Muscle layer of colon (tissue), 2 donors: ENCODE measurements around the gene KCNE1.
"Not testable (repeated sequence)": the region's sequence is repeated elsewhere in the genome, so short reads cannot be mapped to it uniquely, and the experiment has no call there.

Source experiments
- H3K27ac ChIP-seq: one replicate; pipeline ENCODE4 v1.7.0; 2013; ENCODE audit warnings: low read depth, mild to moderate bottlenecking, low read length, moderate library complexity
- H3K27me3 ChIP-seq, 2 donors: one replicate each; pipeline ENCODE4 v1.7.0; 2013; ENCODE audit warnings: low read length in 2 of 2, mild to moderate bottlenecking in 2 of 2; ENCODE audit not compliant: insufficient read depth in 2 of 2, control insufficient read depth in 1 of 2
- H3K36me3 ChIP-seq: one replicate; pipeline ENCODE4 v1.7.0; 2013; ENCODE audit warnings: mild to moderate bottlenecking, low read length; ENCODE audit not compliant: insufficient read depth
- H3K4me1 ChIP-seq: one replicate; pipeline ENCODE4 v1.7.0; 2013; ENCODE audit warnings: mild to moderate bottlenecking, low read length; ENCODE audit not compliant: insufficient read depth
- H3K4me3 ChIP-seq, 2 donors: one replicate each; pipeline ENCODE4 v1.7.0; 2013; ENCODE audit warnings: low read length in 2 of 2, low read depth in 1 of 2, mild to moderate bottlenecking in 1 of 2, moderate library complexity in 1 of 2
- H3K9ac ChIP-seq: one replicate; pipeline ENCODE4 v1.7.0; 2013; ENCODE audit warnings: low read length
- H3K9me3 ChIP-seq: one replicate; pipeline ENCODE4 v1.7.0; 2013; ENCODE audit warnings: mild to moderate bottlenecking, low read length
- donor health status: abdominal sarcoma.
- donor health status: Adenocarcinoma of cecum.

KCNE1 gene

DNA sequence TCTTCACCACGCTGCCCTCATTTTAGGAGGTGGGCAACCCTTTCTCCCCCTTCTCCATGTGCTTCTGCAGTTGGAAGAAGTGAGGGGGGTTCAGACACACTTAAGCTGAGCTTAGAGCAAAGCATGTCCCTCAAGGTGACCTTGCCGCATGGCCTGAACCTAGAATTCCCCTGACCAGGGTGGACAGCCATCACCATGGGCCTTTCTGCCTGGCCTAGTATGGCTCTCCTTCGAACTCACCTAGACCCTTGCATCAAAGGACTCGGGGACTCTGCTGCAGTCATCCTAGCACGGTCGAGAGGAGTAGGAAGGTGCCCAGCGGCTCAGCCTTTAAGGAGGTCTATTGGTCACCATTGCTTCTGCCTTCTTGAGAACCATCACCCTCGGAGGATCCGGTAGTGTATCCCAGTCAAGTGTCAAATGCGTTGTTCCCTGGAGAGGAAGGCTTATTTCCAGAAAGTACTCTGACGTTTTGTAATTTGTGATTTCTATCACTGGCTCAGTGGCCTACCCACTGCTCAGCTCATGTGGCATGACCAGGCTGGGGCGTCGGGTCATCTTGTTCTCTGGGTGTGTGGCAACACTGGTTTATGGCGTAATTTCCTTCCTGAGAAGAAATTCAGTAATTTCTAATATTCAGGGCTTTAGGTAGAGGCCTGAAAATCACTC is at the start of gene KCNE1:
TSS of gene KCNE1 (minus strand) at position 424 of the 669 bp plus-strand sequence. CDS start 62,576 bp downstream, outside the sequence.
- Histone ChIP-seq H3K9ac (no peak within 1 kb of the TSS), H3K27ac (no peak within 1 kb of the TSS), H3K36me3 (peaks cover 12% of the 10 kb centered on the region), H3K4me3 (no peak within 1 kb of the TSS), H3K27me3 (no peaks in the 10 kb centered on the region), H3K4me1 (peaks cover 4% of the 10 kb centered on the region), H3K9me3 (no peaks in the 10 kb centered on the region)

DNA sequence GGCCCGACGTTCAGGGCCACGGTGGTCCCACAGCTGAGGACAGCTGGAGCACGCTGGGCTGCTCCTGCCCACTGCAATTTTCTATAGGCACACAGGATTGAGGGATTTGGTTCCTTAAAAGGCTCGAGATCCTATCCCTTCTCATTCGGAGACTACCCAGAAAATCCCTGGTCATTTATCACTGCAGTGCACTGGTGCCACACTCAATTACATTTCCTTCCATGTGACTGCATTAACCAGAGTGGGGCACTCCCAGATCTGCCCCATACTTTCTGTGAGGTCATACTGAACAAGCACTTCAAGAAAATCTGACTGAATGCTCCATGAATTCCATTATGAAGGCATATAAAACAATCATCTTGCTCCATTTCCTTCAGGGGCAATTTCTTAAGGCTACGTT is 49.8 kb upstream of the KCNE1 start:
- H3K27ac ChIP-seq, result no peak overlapping the region
- H3K36me3 ChIP-seq, result no peaks in the 10 kb centered on the region
- H3K4me3 ChIP-seq, result no peak overlapping the region
- H3K9ac ChIP-seq, result no peak overlapping the region
- H3K4me1 ChIP-seq, result no peaks in the 10 kb centered on the region
- H3K27me3 ChIP-seq, result no peaks in the 10 kb centered on the region
- H3K9me3 ChIP-seq, result no peaks in the 10 kb centered on the region

DNA sequence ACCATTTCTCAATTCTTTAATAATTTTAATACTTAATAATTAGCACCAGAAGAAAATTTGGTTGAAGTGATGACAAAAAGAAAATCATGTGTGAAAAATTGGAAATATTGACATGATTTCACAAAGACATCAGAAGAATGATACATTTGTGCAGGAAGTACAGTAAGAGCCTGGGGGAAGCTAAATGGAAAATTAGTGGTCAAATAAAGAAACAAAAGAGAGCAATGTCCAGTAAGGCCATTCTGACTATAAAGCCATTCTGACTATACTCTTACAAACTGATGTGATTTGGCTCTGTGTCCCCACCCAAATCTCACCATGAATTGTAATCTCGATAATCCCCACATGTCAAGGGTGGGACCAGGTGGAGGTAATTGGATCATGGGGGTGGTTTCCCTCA is 48.6 kb upstream of the KCNE1 start:
- H3K27ac ChIP-seq, result no peak overlapping the region
- H3K36me3 ChIP-seq, result no peaks in the 10 kb centered on the region
- no peaks in the 10 kb centered on the region for H3K4me1 ChIP-seq
- no peak overlapping the region for H3K4me3 ChIP-seq
- H3K27me3 ChIP-seq, result no peaks in the 10 kb centered on the region
- H3K9ac ChIP-seq, result no peak overlapping the region
- H3K9me3 ChIP-seq, result no peaks in the 10 kb centered on the region

DNA sequence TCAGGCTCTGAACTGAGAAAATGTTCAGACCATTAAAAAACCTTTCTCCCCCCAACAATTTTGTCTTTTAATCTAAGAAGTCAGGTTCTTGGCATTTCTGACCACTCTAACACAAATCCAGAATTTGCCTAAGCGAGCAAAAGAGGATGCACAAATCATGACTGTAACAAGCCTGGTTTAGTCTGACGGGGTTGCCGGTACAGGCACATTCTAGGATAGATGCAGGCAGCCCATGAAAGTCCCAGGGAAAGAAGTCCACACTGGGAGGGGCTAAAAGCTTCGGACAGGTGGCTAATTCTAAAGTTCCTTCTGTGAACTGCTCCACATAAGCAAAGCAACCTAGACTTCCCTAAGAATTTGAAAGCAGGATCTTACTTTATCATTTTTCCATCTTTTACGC is 48.0 kb upstream of the KCNE1 start:
- H3K9ac ChIP-seq, result no peak overlapping the region
- H3K4me1 ChIP-seq, result no peaks in the 10 kb centered on the region
- no peaks in the 10 kb centered on the region for H3K36me3 ChIP-seq
- H3K27me3 ChIP-seq, result no peaks in the 10 kb centered on the region
- no peak overlapping the region for H3K27ac ChIP-seq
- no peaks in the 10 kb centered on the region for H3K9me3 ChIP-seq
- H3K4me3 ChIP-seq, result no peak overlapping the region

GRCh38 chr21:34559089-34559631 is 47.1 kb upstream of the KCNE1 start:
- no peaks in the 10 kb centered on the region for H3K4me1 ChIP-seq
- H3K27ac ChIP-seq, result no peak overlapping the region
- H3K36me3 ChIP-seq, result no peaks in the 10 kb centered on the region
- no peak overlapping the region for H3K4me3 ChIP-seq
- no peak overlapping the region for H3K9ac ChIP-seq
- H3K9me3 ChIP-seq, result no peaks in the 10 kb centered on the region
- no peaks in the 10 kb centered on the region for H3K27me3 ChIP-seq

- Histone ChIP-seq H3K4me1 (no peaks in the 10 kb centered on the region), H3K27me3 (no peaks in the 10 kb centered on the region), H3K4me3 (no peak overlapping the region), H3K9me3 (no peaks in the 10 kb centered on the region), H3K27ac (no peak overlapping the region), H3K36me3 (no peaks in the 10 kb centered on the region), H3K9ac (no peak overlapping the region)
These were observed 46.2 kb upstream of the KCNE1 start for GRCh38 chr21:34558166-34558565.

- Histone ChIP-seq H3K27ac (no peak overlapping the region), H3K27me3 (no peaks in the 10 kb centered on the region), H3K4me1 (no peaks in the 10 kb centered on the region)
These were observed 45.3 kb upstream of the KCNE1 start for GRCh38 chr21:34557261-34557660.

GRCh38 chr21:34554670-34555069 is 42.7 kb upstream of the KCNE1 start:
- H3K27ac ChIP-seq, H3K9me3 ChIP-seq, H3K4me3 ChIP-seq, H3K9ac ChIP-seq, H3K4me1 ChIP-seq, H3K36me3 ChIP-seq, H3K27me3 ChIP-seq: not testable (repeated sequence)

More at GRCh38 chr21:34557261-34557660, 45.3 kb upstream of the KCNE1 start:
- no peak overlapping the region for H3K9ac ChIP-seq
- no peaks in the 10 kb centered on the region for H3K36me3 ChIP-seq
- H3K9me3 ChIP-seq, result no peaks in the 10 kb centered on the region
- no peak overlapping the region for H3K4me3 ChIP-seq

GRCh38 chr21:34554227-34554626 is 42.2 kb upstream of the KCNE1 start:
- Histone ChIP-seq H3K27ac (no peak overlapping the region), H3K36me3 (no peaks in the 10 kb centered on the region), H3K4me1 (no peaks in the 10 kb centered on the region), H3K27me3 (no peaks in the 10 kb centered on the region), H3K4me3 (no peak overlapping the region), H3K9ac (no peak overlapping the region), H3K9me3 (no peaks in the 10 kb centered on the region)

- Histone ChIP-seq H3K4me1 (no peaks in the 10 kb centered on the region), H3K27me3 (no peaks in the 10 kb centered on the region), H3K9ac (no peak overlapping the region), H3K36me3 (no peaks in the 10 kb centered on the region), H3K9me3 (no peaks in the 10 kb centered on the region), H3K4me3 (no peak overlapping the region), H3K27ac (no peak overlapping the region)
These were observed 41.3 kb upstream of the KCNE1 start for GRCh38 chr21:34553151-34553952.

GRCh38 chr21:34552360-34553098 is 40.5 kb upstream of the KCNE1 start:
- Histone ChIP-seq H3K9ac (no peak overlapping the region), H3K27ac (no peak overlapping the region), H3K4me3 (no peak overlapping the region), H3K4me1 (no peaks in the 10 kb centered on the region), H3K9me3 (no peaks in the 10 kb centered on the region), H3K27me3 (no peaks in the 10 kb centered on the region), H3K36me3 (no peaks in the 10 kb centered on the region)
